Stimulated activated CD4-positive, alpha-beta T cell treated with anti-CD3 and anti-CD28 coated beads, Interleukin-2, amount 100 ng/mL, for 24 hours (primary cell): ENCODE results near the gene KLHL40.

Experiments used
- DNase-seq, 2 donors: peaks; one replicate each; pipeline ENCODE4 v3.0.0-alpha.2; 2020

Gene KLHL40

DNA sequence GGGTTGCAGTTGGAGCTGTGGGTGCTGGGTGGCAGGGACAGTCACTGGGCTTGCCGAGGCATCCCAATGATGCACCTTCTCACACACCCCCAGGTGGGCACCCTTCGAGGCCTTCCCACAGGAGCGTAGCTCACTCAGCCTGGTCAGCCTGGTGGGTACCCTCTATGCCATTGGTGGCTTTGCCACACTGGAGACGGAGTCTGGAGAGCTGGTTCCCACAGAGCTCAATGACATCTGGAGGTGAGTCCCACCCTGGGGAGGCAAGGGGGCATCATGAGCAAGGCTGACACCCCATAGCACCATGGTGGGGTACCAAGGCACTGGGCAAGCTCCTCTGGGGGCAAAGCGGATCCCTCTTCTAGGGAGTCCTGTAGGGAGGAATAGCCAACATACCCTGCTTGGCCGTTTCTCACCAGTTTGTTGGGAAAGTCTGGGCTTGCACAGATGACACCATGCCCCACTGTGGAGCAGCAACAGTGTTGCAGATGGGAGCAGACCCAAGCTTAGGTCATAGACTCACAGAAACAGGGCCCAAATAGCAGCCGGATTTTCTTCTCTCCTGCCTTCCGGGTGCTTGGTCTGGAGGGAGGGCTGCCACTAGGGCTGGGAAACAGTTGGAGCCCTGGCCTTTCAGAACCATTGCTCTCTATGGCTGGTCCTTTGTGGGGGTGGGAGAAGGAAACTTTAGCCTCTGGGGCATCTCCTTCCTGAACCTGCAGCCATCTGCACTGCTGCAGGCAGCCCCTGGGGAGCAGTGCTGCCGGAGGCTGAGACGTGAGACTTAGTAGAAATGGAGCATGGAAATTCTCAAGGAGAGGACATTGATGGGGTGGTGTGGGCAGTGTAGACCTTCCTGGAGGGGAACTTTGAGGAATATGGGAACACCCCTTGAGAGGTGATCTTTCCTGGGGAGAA is 5.7 kb downstream of the KLHL40 start:
- DNase-seq: no peak

DNA sequence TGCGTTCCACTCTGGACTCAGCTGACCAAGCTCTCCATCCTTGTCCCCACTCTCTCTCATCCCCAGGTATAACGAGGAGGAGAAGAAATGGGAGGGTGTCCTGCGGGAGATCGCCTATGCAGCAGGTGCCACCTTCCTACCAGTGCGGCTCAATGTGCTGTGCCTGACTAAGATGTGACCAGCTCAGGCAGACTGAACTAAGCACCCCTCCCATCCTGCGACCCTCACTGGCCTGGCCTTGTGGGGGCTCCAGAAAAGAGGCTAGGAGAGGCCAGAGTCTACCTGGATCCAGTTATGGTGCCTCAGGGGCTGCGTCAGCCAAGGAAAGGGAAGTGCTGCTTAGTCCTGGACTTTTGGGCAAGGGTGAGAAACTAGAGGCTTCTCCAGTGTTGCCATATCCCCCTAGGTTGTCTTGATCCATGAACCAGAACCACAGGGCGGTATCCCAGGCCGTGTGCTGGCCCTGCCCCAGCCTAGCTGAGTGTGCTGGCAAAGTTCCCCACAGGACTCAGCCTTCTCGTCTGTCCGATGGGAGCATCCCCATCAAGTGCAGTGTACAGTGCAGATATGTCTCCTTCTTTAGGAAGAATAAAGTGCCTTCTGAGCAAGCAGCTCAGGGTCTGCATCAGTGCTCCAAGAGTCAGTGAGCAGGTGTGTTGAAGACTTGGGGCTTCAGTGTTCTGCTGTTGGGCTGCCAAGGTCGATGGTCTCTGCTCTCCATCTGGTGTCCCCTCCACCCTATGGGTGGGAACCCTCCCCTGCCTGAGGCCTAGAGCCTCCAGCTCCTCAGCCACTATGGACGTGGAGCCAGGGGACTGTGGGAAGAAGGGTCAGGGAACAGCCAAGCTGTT is 6.7 kb downstream of the KLHL40 start:
- no peak for DNase-seq

DNA sequence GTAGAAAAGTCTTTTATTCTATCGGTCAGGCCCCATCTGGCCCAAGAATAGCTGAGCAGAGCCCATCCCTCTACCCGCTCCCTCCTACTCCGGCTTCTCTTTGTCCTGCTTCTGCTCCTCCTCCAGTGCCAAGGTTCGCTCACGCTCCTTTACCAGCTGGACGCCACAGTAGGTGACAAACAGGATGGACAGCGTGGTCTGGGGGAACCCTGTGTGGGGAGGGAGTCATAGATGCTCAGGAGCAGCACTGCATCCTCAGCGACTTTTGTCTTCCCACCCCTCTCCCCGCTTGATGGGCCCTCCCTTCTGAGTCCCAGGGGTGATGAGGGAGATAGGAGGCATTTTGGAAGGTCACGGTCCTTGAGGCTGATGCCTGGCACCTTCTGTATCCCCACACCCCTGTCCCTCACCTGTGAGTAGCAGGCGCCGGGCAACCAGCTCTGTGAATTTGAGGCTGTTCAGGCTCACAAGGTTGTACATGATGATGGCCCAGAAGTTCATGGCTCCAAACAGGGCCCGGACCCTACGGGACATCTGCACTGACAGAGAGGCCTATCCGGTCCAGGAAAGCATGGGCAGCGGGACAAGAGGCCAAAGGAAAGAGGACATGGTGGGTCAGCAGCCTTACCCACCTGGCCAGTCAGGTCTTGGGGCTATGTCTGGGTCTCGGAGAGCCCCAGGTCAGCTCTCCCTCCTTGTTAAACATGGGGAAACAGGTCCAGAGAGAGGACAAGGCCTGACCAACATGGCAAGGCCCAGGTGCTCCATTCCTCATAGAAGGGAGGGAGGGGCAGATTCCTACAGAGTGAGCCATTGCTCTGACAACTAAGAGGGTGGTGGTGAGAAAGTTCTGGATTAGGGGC is 7.6 kb downstream of the KLHL40 start:
- no peak for DNase-seq

DNA sequence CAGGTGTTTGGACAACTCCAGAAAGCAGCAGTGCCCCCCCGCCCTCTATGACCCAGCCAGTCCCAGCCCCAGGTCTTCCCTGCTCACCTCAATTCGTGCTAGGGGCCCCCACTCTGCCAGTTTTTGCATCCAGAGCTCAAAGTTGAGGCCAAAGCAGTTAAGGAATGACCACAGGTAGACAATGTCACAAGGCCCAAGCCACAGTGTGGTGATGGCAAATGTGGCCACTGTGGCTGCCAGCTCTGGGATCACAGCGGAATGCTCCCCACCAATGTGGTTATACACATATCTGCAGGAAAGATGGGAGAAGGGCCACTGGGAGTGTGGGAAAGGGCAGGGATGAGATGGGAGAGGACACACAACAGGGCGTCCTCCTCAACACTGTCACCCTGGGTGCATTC is 8.2 kb downstream of the KLHL40 start:
- DNase-seq: no peak

DNA sequence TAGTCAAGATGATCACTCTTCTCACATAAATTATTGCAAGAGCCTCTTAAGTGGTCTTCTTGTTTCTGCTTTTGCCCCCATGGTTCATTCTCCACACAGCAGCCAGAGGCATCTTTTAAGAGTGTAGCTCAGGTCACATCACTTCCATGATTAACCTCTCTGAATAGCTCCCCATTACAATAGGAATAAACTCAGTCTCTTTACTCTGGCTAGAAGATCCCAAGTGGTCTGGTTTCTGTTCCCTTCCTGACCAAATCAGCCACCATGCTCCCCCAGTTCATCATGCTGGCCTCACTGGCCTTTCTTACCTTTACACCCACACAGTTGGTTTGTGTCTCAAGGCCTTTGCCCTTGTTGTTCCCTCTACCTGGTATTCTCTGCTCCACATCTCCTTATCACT is 9.0 kb downstream of the KLHL40 start:
- DNase-seq: no peak

DNA sequence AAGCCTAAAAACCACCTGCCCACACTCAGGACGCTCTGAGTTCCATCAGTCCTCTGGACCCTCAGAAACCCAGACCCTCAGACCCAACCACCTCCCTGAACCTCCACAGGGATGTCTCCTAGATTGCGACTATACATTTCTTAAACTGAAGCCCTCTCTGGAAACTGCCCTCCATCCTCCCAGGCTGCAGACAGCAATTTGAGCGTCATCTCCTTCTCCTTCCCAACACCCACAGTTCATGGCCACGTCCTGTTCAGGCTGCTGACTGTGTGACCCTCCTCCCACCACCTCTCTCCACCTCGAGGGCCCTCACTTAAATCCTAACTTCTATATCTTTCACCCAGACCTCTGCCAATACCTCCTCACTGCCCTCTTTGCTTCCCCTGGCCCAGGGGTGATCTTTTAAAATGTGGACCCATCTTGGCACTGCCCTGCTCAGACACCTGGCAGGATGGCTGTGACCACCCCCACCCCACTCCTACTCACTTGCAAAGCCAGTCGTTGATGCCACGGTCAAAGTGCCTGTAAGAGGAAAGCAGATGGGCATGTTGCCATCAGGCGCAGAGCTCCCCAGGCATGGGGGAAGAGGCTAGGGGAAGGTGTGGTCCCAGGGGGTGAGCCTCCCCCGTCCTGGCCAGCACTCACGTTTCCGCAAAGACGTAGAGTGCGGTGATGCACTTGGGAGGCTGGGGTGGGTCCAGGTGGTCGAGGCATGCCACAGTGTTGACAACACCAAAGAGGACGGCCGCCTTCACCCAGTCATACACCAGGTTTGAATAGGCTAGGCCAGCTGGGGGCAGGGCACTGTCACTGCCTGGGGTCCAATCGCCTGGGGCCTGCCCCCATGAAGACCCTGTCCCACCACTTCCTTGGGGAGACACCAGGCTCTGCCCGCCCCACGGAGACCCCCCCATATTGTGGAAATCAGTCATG is 11.3 kb downstream of the KLHL40 start:
- no peak for DNase-seq

DNA sequence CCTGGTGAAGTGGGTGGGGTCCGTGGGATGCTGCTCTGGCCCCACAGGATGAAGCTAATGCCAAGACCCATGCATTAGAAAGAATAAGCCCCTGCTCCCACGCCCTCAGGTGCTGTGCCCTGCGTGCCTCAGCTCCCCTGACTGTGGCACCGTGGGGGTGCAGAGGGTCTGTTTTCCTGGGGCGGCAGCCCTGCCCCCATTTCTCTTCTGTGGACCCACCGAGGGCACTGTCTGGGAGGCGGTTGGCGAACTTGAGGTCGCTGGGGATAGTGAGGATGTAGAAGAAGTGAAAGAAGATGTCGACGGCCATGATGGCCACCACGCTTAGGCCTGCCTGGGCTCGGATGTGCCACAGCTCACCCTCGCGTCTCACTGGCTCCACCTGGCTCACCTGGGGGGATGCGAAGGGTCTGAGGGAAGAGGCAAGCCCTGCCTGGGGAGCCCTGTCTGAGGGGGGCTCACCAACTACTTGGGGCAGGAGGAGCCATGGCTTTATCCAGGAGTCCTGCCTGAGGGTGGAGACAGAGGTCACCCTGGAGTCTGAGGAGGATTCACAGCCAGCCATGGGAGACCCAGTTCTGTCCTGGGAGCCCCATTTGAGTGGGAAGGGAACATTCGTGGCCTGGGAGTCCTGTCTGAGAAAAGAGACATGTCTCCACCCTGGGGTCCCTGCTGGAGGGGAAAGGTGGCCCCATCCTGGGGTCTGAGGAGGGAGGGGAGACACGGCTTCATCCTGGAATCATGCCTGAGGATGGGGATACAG is 12.1 kb downstream of the KLHL40 start:
- no peak for DNase-seq

DNA sequence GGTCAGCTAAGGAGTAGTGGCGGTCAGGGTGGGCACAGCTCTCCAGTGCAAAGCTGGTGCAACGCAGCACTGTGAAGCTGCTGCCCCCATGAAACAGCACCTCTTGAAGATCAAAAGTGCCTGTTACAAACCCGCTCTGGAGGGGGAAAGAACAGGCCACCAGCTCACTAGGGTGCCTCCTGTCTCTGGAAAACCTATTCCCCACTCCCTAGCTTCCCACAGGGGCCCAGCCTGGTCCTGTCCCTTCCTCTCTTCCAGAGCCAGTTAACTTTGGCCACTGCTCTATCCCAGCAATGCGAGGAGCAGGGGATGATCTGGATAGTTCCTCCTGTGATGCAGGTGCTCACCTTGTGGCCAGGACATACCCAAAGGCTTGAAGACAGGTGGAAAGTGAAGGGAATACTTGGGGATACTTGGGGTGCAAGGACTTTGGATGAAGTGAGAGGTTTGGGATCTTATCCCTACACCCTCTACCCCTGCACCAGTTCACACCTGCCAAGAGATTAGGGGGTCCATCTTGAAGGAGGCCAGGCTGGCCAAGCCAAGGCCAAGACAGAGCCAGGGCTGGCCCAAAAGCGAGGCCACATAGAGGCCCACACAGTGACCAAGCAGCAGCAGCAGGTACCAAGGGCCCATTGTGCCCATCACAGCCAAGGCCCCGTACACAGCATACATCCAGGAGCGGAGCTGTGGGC is 13.0 kb downstream of the KLHL40 start:
- no peak for DNase-seq

DNA sequence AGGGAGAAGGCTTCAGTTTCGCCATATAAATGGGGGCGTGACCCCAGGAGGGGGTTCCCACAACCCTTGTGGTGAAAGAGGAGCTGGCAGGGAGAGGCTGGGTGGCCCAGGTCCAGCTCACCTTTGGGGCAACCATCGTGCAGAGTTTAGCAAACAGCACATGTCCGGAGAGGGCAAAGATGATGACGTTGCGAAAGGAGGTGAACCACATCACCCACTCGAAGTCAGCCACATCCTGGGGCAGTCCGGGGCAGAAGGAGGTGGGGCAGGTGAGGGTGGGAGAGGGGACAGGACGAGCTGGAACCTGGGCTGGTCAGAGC is 13.5 kb downstream of the KLHL40 start:
- no peak for DNase-seq

DNA sequence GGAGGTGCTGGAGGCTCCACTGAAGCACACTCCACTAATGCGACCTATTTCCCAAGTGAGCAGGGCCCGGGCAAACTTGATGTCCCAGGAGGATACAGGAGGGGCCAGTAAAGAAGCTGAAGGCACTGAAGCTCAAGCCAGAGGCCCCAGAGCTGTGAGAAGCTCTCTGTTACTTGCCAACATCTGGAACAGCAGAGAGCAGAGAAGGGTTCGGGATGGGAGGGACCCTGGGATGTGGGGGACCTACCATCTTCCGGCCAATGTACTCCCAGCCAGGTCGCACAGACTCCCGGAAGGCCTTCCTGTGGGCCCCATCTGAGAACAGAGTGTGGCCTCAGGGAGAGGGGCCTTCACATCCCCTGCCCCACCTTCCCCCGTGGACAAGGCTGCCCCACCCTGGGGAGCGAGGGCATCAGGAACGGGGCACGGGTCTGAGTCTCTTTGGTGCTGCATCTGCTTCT is 14.2 kb downstream of the KLHL40 start:
- no peak for DNase-seq

DNA sequence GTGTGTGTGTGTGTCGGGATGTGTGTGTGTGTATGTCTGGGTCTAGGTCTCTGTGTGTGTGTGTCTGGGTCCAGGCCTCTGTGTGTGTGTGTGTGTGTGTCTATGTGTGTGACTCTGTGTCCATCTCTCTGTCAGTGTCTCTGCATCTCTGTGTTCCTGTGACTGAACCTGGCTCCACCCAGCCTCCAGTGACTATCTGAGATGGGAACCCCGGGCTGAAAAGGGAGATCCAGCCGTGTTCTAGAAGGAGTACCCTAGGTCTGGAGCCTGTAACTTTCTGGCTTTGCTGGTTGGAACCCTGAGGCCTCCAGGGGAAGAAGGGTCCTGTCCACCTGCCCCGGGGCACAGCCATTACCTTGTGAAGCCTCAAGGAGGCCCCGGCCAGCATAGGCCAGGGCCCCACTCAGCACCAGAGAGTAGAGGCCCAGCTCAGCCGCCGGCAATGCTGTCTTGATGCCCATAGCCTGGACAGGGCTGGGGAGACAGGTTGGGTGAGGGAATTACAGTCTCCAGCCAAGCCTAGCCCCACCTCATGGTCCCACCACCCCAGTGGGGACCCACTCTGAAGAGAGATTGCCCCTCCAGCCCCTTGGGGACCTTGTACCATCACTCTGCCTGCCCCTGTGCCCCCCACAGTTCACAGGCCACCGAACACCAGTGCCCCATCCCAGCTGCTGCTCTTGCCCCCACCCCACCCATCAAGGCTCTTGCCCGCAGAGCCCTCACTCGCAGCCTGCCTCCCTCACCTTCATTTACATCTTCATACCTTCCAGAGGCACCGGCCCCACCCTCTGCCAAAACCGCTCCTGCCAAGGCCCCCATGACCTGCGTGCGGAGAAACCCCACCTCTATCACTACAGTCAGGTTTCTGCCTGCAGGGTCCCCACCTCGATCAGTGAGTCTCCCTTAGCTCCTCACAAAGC is 15.3 kb downstream of the KLHL40 start:
- no peak for DNase-seq

DNA sequence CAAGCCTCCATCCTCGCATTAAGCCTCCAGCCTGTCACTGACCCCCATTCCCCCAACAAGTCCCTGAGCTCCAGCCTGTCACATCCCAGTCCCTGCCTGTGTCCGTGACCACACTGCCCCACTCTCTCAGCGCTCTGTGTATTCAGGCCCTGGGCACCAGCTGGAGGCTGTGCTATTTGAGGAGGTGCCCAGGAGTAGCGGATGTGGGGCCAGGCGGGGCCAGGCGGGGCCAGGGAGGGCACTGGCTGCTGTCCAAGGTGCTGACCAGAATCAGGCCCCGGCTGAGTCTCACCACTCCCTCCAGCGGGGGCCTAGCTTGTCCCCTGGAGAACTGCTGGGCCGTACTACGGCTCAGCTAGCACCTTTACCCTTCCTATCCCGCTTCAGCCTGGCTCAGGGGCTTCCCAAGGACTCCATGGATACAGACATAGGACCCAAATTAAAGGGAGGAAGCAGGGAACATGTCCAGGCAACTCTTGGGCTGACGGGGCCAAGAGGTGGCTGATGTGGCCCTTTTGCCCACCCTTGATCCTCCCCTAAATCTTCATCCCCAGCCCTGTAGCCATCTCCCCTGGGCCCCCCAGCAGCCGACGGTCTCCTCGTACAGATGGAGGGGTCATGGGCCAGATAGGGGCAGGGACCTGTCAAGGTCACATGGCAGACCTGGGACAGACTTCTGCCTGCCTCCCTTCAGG is 16.2 kb downstream of the KLHL40 start:
- peak; percentile 59 to 67 for DNase-seq

DNA sequence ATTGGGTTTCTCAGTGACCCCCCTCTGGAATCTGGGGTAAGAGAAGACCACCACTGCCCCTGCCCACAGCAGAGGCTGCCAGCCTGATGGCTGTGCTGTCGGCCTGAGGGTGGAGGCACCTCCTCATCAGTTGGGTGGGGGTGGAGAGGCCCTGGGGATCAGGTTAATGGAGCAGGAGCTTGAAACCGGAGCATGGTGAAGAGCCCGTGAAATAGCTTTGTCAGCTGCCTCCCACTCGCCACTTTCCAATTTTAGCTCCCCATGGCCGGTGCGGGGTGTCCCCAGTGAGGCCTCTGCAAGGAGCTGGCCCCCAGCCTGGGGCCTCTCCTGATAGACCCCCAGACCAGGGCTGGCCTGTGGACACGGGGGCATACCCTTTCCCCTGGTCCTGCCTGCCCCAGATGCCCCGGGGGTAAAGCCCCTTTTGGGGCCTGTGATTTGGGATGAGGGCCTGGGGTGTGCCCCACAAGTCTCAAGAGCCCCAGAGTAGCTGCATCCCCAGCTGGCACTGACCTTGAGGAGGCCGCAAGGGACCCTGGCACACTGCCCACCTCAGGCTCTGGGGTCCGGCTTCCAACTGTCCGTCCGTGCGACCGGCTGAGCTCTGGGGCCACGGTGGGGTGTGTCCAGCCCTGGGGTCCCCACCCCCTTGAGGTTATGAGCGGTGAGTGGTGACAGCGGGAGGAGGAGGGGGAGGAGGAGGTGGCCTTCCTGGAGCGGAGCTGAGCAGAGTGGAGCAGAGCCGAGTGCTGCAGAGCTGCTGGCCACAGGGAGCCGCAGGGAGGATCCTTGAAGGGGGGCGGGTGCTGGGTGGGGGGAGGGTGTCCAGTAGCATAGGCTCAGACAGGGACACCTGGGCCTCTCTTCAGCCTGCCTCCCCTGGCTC is 17.0 kb downstream of the KLHL40 start, which contains the start of gene HHATL:
TSS of gene HHATL (minus strand) at position 733 of the 886 bp plus-strand sequence. CDS start 1,972 bp downstream, outside the sequence.
- no peak for DNase-seq

DNA sequence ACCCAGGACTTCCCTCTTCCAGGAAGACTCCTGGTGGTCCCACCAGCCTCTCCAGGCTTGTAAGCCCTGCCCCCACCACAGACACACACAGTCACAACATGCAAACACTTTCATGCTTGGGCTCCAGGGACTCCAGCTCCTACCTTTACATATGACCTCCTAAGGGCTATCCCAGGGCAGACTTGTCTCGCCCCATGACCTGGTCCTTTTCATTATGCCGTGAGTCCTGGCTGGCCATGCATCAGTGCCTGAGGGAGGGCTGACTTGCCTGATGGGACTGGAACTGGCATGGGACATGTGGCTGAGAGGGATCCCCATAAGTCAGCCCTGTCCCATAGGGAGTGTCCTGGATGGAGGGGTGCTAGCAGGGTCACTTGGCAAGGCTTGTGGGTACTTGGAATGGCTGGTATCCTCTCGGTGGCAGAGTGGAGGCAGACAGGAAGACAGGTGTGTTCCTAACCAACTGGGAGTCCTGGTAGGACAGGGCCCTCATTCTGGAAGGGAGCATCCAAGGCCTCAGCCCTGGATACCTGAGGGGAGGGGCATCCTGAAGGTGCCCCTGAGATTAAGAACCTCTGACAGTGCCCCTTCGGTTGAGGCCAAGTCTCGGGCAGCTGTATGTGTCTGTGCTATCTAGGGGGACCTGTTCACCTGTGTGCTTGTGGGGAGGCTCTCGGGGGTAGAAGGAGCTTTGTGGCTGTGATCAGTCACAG is 17.8 kb downstream of the KLHL40 start:
- no peak for DNase-seq

DNA sequence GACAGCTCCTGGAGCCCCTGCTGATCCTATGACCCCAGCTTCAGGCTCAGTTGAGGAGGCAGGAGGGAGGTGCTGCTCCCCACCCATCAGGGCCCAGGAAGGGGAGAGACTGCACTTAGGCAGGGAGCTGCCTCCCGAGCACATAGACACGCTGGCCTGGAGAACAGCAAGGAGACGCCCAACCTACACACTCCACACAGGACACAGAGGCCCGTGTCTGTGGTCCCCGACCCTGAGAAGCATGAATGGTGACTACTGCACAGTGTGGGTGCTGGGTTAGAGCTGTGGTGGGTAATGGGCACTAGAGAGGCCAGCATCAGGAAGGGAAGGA is 18.3 kb downstream of the KLHL40 start:
- DNase-seq: no peak

DNA sequence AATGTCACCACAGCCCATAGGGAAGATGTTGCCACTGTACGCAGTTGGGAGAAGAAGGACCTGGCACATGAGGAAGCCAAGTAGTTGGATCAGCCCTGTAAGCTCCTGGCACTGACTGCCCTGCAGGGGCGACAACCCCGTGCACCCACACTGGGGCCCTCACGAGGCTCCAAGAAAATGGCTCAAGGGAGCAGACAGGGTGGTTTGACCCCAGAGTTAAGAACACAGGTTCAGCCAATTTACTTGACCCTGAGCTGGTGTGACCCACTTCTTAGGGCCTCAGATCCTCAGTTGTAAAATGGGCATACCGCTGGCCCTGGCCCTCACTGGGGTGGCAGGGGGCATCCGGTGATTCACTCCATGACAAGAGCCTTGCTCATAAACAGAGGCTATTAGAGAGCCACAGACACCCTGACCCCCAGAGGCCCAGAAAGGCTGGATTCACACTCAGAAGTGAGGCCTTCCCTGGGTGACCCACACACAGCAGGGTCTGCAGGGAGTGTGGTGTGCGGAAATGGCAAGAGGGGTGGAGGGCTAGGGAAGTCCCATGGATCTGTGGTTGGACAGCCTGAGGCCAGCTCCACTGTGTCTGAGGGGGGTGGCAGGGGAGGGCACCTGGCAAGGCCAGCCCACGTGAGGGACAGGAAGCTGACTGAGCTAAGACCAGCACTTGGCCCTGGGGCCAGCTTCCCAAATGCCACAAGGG is 19.0 kb downstream of the KLHL40 start:
- no peak for DNase-seq
